ENCODE data around the gene GCC1.
"Not testable (repeated sequence)": the region's sequence is repeated elsewhere in the genome, so short reads cannot be mapped to it uniquely, and the experiment has no call there.

Gene GCC1

GRCh38 chr7:127591591-127591990 lies 6.2 kb upstream of the GCC1 start:
- intact Hi-C loops (cut with DNase I): no loop called here

DNA sequence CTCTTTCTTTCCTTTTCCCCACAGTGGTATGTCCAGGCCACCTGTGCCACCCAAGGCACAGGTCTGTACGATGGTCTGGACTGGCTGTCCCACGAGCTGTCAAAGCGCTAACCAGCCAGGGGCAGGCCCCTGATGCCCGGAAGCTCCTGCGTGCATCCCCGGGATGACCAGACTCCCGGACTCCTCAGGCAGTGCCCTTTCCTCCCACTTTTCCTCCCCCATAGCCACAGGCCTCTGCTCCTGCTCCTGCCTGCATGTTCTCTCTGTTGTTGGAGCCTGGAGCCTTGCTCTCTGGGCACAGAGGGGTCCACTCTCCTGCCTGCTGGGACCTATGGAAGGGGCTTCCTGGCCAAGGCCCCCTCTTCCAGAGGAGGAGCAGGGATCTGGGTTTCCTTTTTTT lies 5.8 kb upstream of the GCC1 start:
- no peak for DNase-seq
- intact Hi-C loops (cut with DNase I): no loop called here

More at GRCh38 chr7:127591591-127591990, 6.2 kb upstream of the GCC1 start:
- peak in 7 of 42 donors; percentile 17 to 66 (median 36) for DNase-seq

GRCh38 chr7:127589896-127590295 lies 4.5 kb upstream of the GCC1 start:
- intact Hi-C loops (cut with DNase I): loop anchor here (5.0 kb wide), 1 partner anchor 198 kb away; the partner anchor contains the start of gene ZNF800

DNA sequence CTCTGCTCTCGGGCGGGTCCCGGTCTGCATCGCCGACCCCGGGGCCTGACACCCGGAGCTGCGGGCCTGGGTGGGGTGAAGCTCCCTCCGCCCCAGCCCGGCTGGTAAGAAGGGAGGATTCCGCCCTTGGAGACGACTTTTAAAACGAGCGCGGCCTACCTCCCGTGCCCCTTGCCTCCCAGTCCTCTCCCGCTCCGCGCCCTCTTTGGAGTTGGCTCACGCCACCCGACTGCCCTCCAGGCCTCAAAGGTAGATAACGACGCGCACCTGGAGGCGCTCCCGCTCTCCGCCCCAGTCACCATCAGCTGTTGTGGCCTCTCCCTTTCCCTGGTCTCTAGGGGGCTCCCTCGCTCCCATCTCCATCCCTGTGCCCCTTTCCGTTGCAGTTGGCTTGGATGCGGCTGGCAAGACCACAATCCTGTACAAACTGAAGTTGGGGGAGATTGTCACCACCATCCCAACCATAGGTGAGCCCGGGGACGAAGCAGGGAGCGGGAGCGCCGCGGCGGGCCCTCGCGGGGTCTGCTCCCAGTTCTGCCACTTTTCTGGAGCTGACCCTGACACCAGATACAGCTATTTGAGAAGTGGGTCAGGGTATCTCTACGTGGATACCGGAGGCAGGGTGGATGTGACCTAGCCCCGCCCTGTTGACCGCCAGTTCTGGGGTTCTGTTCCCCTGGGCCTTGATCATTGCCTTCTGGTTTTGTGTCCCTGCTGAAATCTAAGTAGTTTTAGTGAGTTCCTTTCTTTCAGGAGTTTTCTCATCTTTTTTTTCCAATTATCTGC lies 3.5 kb upstream of the GCC1 start:
- intact Hi-C loops (cut with DNase I): loop anchor here (5.0 kb wide), 1 partner anchor 197 kb away; the partner anchor contains the start of gene ZNF800
- peak; percentile 41 to 89 (median 72) for DNase-seq

More at GRCh38 chr7:127589896-127590295, 4.5 kb upstream of the GCC1 start:
- DNase-seq: peak in 11 of 42 donors; percentile 14 to 56 (median 35)

DNA sequence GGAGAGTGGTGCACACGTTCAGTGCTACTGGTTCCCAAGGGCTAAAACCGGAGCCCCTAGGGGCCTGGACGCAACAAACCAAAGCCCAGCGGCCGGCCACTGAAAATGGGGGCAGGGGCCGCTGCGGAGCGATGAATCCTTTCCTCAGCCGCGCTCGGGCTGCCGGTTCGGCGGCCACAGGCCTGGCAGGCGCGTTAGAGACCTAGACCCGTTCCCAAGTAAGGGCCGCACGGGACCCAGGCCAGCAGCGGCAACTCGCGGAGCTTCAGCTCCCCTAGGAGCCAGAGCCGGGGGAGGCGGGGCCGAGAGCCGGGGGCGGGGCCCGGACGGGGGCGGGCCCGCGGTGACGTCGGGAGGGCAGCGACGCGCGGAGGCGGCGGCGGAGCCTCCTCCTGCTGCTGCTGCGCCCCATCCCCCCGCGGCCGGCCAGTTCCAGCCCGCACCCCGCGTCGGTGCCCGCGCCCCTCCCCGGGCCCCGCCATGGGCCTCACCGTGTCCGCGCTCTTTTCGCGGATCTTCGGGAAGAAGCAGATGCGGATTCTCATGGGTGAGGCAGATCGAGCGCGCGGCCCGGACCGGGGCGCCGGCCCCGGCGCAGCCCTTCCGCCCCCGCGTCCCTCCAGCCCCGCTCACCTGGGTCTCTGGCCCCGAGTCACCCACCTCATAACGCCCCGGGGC lies 2.8 kb upstream of the GCC1 start, which contains the start of gene ARF5:
TSS of gene ARF5 (plus strand) at position 393 of the 678 bp plus-strand sequence. CDS start at position 481, 88 bp downstream.
- peak; percentile 69 to 96 (median 91) for DNase-seq
- intact Hi-C loops (cut with DNase I): loop anchor here (5.0 kb wide), 1 partner anchor 196 kb away; the partner anchor contains the start of gene ZNF800

- DNase-seq: peak in 6 of 42 donors; percentile 6 to 40 (median 26)
- intact Hi-C loops (cut with DNase I): loop anchor here (5.0 kb wide), 1 partner anchor 195 kb away; the partner anchor contains the start of gene ZNF800
These were observed 2.2 kb upstream of the GCC1 start for GRCh38 chr7:127587663-127588018.

- intact Hi-C loops (cut with DNase I): loop anchor here (5.0 kb wide), 1 partner anchor 194 kb away; the partner anchor contains the start of gene ZNF800
- DNase-seq: no peak
These were observed 950 bp upstream of the GCC1 start for GRCh38 chr7:127586346-127586745.

DNA sequence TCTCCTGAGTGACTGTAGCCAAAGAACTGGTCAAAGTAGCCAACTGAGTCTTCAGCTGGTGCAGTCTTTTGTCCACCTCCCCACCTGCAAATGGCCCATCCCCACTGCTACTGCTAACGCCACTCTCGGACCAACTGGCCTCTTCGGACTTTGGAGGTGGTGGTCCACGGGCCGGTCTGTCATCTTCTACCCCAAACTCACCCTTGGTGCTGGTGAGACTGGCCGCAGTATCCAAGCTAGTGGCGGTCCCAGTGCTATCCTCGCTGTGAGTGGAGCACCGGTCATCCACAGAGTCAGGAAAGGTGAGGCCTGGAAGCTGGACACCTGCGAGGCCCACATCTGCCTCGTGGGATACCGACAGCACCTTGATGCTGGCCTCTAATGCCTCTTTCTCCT lies 750 bp downstream of the GCC1 start:
- no peak for DNase-seq
- intact Hi-C loops (cut with DNase I): loop anchor here (5.0 kb wide), 2 partner anchors 68 to 192 kb away; partner anchors contain the start of genes SND1 and ZNF800

- intact Hi-C loops (cut with DNase I): loop anchor here (5.0 kb wide), 1 partner anchor 70 kb away; the partner anchor contains the start of gene SND1
- DNase-seq: peak in 31 of 42 donors; percentile 19 to 69 (median 45)
These were observed 3.0 kb downstream of the GCC1 start for GRCh38 chr7:127582361-127582760.

GRCh38 chr7:127581716-127582115 lies 3.7 kb downstream of the GCC1 start:
- DNase-seq: no peak
- intact Hi-C loops (cut with DNase I): loop anchor here (5.0 kb wide), 1 partner anchor 71 kb away; the partner anchor contains the start of gene SND1

- intact Hi-C loops (cut with DNase I): loop anchor here (5.0 kb wide), 1 partner anchor 72 kb away; the partner anchor contains the start of gene SND1
- DNase-seq: no peak
These were observed 4.8 kb downstream of the GCC1 start for GRCh38 chr7:127580612-127581011.

DNA sequence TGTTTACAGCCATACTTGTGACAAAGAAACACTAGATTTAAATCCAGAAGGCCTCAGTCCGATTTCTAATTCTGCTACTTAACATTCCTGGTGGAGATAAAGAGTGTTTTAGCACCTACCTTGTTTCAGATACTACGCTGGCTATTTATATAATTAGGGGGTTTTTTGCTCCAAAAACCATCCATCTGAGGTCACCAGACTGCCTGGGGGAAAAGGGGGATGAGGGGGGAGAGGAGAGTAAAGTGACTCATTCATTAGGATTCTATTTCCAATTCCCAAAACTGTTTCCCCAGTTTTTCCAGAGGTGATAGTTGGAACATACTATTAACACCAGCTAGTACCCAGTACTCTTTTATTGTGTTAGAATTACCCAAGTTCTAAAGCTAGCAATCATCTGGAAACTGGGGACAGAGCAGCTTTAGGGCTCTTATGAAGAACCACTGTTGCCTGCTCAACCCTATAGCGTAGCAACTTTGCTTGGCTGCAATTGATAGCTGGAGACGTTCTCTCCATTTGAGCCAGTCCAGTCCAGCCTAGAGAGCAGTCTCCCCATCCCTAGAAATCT lies 6.6 kb downstream of the GCC1 start:
- no peak for DNase-seq
- intact Hi-C loops (cut with DNase I): no loop called here

DNA sequence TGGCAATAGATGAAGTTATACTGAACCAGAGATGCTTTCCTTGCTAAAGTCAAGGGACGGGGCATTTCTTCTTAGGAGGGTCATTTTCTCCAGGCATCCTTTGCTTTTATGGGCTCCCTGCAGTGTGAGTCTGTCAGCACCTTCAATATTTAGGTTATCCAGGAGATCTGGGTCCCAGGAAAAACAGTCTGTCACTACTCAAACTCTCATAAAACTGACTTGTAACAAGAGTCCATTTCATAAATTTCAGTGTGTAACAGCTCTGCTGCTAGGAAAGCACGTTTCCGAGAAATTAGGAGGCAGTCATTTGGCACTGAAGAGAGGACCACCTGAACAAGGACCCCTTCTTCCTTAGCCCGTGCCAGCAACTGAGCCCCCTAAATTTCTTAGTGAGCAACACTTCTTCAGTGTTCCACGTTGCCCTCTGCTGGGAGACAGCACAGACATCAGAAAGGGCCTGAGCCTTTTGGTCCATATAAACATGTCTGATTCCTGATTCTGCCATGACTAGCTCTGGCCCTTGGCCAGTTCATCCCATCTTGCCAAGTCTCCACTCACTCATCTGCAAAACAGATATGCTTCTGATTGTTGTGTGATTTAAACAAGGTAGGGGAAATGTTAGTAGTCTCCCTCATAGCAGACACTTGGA lies 7.2 kb downstream of the GCC1 start:
- intact Hi-C loops (cut with DNase I): no loop called here
- DNase-seq: no peak

GRCh38 chr7:127571741-127572505 lies 13.5 kb downstream of the GCC1 start:
- DNase-seq: no peak
- intact Hi-C loops (cut with DNase I): no loop called here

GRCh38 chr7:127568034-127568433 lies 17.4 kb downstream of the GCC1 start:
- intact Hi-C loops (cut with DNase I): not testable (repeated sequence)

GRCh38 chr7:127566242-127566641 lies 19.2 kb downstream of the GCC1 start:
- DNase-seq: no peak
- intact Hi-C loops (cut with DNase I): no loop called here

More at GRCh38 chr7:127568034-127568433, 17.4 kb downstream of the GCC1 start:
- not testable (repeated sequence) for DNase-seq

DNA sequence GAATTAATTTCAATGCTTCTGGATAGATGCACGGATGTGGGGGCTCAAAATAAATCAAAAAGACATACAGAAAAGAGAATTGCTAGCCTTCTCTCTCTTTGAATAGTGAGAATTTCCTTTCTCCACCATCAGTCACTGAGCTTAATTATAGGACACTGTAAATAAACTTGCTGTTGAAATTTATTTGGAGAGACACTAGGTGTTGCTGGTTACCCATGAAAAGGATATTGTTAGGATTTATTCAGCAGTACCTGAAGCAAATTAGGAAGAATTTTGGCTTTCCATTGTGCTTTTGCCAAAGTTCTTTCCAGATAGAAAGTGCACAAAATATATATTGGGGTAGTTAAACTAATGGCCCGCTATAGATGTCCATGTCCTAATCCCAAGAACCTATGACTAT lies 27.6 kb downstream of the GCC1 start:
- DNase-seq: no peak
- intact Hi-C loops (cut with DNase I): no loop called here

DNA sequence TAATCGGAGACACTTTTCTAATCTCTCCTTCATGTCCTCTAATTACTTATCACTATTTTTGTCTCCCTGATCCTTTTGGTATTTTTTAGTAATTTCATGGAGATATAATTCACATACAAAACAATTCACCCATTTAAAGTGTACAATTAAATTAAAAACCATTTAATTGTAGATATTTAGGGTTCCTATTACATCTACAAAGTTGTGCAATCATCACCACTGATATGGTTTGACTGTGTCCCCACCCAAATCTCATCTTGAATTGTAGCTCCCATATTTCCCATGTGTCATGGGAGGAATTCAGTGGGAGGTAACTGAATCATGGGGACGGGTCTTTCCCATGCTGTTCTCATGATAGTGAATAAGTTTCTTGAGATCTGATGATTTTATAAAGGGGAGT lies 29.0 kb downstream of the GCC1 start:
- intact Hi-C loops (cut with DNase I): no loop called here
- DNase-seq: no peak
